ENCODE measurements around the gene GALNTL6.

The GALNTL6 gene

GRCh38 chr4:171889681-171890080, 76.5 kb downstream of the GALNTL6 start:
- no peak for DNase-seq

GRCh38 chr4:171891038-171891437, 77.8 kb downstream of the GALNTL6 start:
- DNase-seq = no peak

GRCh38 chr4:171896426-171896825, 83.2 kb downstream of the GALNTL6 start:
- no peak for DNase-seq

DNA sequence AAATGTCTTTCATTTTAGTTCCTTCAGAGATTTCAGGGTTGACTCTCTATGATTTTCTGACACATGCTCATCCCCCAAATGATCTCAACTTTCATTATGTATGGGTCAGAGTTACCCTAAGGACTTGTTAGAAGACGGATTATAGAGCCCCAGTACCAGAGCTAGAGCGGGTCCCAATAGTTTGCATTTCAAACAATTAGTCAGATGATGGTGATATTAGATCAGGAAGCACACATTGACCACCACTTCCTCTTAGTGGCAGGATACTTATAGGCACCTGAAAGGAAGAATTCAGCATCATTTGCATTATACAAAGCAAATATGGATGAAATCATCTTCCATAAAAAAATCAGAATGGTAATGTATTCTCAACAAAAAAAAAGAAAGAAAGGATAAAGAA, 106.1 kb downstream of the GALNTL6 start:
- no peak for DNase-seq

- no peak for DNase-seq
These were observed 107.7 kb downstream of the GALNTL6 start for GRCh38 chr4:171920901-171921300.

- DNase-seq = no peak
These were observed 111.7 kb downstream of the GALNTL6 start for GRCh38 chr4:171924746-171925376.

GRCh38 chr4:171928336-171928735, 115.1 kb downstream of the GALNTL6 start:
- DNase-seq = no peak

DNA sequence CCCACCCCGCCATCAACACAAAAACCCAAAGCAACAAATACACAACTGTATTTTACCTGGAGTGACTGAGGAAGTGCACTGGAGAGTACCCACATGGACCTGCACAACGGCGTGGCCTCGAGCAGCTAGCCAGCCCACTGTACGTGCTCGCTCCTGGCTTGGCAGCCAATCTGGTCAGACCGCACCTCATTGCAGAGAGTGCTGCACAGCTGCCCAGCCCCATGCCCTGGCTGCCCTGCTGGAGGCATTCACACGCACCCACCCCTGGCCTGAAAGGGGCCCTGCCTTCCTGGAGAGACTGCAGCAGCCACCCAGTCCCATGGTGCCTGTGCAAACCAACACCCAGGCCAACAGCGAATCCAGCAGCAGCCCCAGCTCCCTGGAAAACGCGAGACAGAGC, 116.3 kb downstream of the GALNTL6 start:
- DNase-seq = no peak

DNA sequence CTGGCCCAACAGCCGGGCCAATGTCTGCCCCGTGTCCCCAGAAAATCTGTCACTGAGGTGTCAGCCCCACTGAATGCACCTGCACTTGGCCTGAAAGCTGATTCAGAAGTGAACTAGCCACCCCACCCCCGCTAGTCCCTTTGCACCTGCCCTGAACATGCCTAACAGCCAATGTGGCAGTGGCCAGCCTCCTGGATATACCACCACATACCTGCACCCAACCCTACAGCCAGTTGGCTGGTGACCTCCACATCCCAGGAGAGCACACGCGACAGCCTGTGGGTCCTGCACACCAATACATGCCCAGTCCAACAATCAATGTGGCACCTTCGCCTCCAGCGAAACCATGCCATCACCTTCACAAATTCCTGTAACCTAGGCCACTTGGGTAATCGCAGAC, 116.7 kb downstream of the GALNTL6 start:
- no peak for DNase-seq

- DNase-seq = no peak
These were observed 119.0 kb downstream of the GALNTL6 start for GRCh38 chr4:171932238-171932637.

DNA sequence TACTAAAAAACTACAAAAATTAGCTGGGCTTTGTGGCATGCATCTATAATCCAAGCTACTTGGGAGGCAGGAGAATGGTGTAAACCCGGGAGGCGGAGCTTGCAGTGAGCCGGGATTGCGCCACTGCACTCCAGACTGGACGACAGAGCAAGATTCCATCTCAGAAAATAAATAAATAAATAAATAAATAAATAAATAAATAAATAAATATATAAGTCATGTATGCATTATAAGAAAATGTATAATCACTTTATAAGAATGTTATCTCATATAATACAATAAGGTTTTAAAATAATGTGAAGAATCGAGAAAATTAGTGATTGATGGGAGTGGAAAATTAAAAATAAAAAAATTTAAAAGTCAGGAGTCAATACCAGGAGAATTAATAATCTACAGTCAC, 127.5 kb downstream of the GALNTL6 start:
- no peak for DNase-seq

GRCh38 chr4:171947400-171947799, 134.2 kb downstream of the GALNTL6 start:
- no peak for DNase-seq

DNA sequence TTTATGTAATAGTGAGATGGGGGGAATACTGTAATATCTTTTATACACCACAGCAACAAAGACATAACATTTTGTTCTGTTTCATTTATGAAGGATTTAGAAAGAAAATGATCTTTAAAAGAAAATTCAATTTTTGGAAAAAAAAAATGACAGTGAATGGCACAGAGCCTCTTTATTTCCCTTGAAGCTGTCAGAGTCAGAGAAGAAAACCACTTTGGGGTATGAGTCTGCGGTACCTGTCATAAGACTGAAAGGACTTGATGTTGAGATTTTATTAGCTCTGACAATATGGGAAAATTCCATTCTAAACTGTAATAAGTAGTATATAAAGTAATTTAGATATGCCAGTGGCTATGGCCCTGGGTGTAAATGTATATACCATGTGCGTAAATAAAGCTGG, 134.8 kb downstream of the GALNTL6 start:
- DNase-seq = no peak

DNA sequence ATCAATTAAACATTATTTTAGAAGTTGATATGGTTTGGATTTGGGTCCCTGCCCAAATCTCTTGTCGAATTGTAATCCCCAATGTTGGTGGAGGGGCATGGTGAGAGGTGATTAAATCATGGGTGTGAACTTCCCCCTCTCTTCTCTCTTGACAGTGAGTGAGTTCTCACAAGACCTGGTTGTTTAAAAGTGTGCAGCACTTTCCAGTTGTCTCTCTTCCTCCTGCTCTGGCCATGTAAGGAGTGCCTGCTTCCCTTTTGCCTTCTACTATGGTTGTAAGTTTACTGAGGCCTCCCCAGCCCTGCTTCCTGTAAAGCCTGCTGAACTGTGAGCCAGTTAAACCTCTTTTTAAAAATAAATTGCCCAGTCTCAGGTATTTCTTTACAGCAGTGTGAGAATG, 141.4 kb downstream of the GALNTL6 start:
- DNase-seq = no peak

DNA sequence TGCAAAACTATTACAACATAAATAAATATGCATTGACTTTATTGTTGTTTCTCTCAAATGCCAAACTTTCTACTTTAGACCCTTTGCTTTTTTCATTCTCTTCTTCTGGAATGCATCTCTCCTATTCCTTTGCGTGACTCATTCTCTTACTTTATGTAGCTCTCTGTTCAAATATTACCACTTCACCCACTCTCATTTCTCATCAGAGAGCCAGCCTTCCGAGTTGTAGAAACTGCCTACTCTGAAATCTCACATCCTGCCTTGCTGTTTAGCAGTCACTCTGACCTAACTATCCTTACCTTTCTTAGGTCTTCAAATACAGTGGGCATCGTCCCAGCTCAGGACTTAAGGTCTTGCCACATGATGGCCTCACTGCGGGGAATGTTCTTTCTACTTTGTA, 143.5 kb downstream of the GALNTL6 start:
- no peak for DNase-seq

DNA sequence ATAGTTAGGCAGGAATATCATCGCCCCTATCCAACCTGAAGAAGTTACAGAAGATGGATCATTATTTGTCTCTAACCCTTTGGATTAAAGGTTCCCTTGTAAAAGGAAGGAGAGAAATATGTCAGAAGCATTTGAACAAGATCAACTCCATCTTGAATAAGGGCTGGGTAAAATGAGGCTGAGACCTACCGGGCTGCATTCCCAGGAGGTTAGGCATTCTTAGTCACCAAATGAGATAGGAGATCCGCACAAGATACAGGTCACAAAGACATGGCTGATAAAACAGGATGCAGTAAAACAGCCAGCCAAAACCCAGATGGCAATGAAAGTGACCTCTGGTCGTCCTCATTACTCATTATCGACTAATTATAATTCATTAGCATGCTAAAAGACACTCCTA, 148.9 kb downstream of the GALNTL6 start:
- DNase-seq = no peak

- no peak for DNase-seq
These were observed 153.2 kb downstream of the GALNTL6 start for GRCh38 chr4:171966356-171966755.

DNA sequence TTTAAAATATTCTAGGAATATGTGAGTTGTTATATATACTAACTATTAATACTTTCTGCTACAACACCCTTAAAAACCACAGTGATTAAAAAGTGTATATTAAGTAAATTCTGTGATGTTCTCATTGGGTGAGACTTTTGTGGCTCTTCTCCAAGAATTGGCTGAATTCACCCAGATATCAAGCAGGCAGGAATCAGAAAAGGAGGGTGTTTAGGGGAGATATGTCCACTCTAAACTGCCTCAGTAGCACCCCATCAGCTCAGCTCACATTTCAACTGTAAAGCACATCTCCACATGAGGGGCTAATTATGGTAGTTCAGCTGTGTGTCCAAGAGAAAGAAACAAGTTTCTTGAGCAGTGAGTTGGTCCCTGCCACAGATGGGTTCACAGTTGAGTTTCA, 165.0 kb downstream of the GALNTL6 start:
- DNase-seq = no peak

DNA sequence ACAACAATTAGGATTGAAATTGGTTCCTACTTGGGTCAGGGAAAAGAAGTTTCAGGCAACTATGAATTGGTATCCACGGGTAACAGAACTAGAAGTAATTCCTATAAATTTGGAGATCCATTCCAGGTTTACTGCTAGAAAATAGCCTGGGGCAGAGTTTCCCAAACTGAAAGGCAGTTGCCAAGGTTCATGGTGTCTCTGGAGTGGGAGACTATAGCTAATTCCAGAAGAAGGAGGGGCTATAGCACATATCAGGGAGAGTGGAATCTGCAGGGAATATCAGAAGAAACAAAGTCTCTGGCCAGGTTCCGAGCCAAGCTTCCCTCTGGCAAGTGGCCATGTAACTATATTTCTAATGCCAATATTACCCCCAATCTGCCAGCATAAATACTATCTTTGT, 166.3 kb downstream of the GALNTL6 start:
- DNase-seq = no peak

GRCh38 chr4:171981185-171981584, 168.0 kb downstream of the GALNTL6 start:
- DNase-seq = no peak

DNA sequence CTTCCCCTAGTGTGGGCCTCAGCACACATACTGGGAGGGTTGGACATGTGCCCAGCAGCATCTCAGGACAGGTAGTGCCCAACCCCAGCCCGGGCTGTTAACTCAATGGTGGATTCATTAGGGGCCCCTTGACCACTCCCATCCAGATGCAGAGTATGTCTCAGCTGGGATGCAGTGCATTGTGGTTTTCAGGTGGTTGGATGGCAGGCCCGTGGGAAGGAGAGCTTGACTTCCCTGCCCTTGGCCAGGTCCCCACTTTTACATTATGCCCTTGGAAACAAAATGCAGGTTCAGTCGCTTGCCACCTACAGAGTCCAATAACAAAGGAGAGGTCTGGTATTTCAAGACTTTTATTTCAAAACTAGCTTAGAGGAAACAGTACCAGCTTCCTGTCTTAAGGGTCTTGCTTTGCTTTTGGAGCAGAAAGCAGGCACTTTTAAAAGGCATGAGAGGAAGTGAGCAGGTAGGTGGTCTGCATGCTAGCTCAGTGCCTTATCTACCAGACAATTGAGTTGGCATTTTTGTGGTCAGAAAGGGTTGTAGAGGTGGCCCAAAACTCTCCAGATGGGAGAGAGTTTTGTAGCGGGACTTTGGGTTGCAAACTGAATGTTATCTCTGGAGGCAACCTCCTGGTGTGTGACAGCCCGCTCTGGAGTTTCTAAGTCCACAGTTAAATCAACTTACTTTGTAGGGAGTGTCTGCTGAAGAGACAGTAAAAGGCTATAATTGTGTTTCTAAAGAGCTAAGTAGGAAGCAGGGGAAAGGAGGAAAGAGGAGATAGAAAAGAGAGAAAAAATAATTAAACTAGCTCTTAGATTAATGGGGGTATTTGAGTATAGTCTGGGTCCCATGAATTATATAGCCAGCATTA, 171.0 kb downstream of the GALNTL6 start:
- no peak for DNase-seq

GRCh38 chr4:171985129-171985528, 171.9 kb downstream of the GALNTL6 start:
- DNase-seq = no peak

DNA sequence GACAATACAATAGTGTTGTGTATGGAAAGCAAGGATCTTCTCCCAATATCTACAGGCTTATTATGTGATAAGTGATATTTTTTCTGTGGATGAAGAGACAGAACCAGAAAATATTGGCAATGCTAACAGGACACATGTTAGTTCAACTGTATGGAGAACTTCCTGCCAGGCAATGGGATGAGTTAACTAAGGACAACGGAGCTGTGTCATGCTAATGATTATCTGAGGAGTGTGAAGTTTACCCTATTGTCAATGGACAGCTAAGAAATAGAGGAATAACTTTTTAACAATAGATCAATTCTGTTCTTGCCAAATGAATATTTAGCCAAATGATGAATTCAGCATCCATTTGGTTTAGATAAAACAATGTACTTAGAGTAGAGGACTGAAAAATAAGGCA, 180.0 kb downstream of the GALNTL6 start:
- DNase-seq = no peak

- DNase-seq = no peak
These were observed 194.7 kb downstream of the GALNTL6 start for GRCh38 chr4:172007889-172008288.
